Tibial artery (tissue), 4 donors: Measurements from ENCODE around the gene TNF.
"Not testable (repeated sequence)": the region's sequence is repeated elsewhere in the genome, so short reads cannot be mapped to it uniquely, and the experiment has no call there.

Source experiments
- DNase-seq, 2 donors: peaks; one replicate each; pipeline ENCODE4 v3.0.0-alpha.2; 2019
- H3K27ac ChIP-seq, 2 donors: fragments of 200-600 bp; sonication (generic) in 1 of 2; 1 replicate in 1 of 2; 2 replicates in 1 of 2; pipeline ENCODE4 v1.5.1; 2018 to 2019; ENCODE audit warnings: mild to moderate bottlenecking in 1 of 2
- H3K27me3 ChIP-seq, 2 donors: fragments of 200-600 bp; sonication (generic) in 1 of 2; one replicate each; pipeline versions ENCODE4 v1.5.1 to v1.6.0; 2016 to 2019
- H3K36me3 ChIP-seq, 3 donors: fragments of 200-600 bp; sonication (generic) in 2 of 3; one replicate each; pipeline ENCODE4 v1.5.1; 2016 to 2019; ENCODE audit warnings: mild to moderate bottlenecking in 2 of 3
- H3K4me1 ChIP-seq, 4 donors: fragments of 200-600 bp; sonication (generic) in 2 of 4; 1 replicate in 3 of 4; 2 replicates in 1 of 4; pipeline ENCODE4 v1.5.1; 2016 to 2019
- H3K4me3 ChIP-seq, 2 donors: fragments of 200-600 bp; sonication (generic) in 1 of 2; 1 replicate in 1 of 2; 2 replicates in 1 of 2; pipeline ENCODE4 v1.5.1; 2018 to 2019; ENCODE audit warnings: mild to moderate bottlenecking in 2 of 2
- H3K9me3 ChIP-seq, 3 donors: fragments of 200-600 bp; sonication (generic) in 1 of 3; one replicate each; pipeline ENCODE4 v1.5.1; 2016 to 2019
- intact Hi-C: fragments of 100-400 bp; cut with DNase I; formaldehyde crosslinking; loops from one replicate; pipeline ENCODE4 v1.15.0; 2023; ENCODE audit warnings: low total_unique reads
- TF ChIP-seq, protein P1 (sequence below), 2 experiments: fragments of 200-600 bp in 1 of 2; fragments of 450-650 bp in 1 of 2; IDR thresholded peaks; one replicate each; pipeline ENCODE4 v1.5.1; 2017 to 2019; ENCODE audit warnings: antibody characterized with exemption in 2 of 2, mild to moderate bottlenecking in 1 of 2, moderate library complexity in 1 of 2

The TNF gene

DNA sequence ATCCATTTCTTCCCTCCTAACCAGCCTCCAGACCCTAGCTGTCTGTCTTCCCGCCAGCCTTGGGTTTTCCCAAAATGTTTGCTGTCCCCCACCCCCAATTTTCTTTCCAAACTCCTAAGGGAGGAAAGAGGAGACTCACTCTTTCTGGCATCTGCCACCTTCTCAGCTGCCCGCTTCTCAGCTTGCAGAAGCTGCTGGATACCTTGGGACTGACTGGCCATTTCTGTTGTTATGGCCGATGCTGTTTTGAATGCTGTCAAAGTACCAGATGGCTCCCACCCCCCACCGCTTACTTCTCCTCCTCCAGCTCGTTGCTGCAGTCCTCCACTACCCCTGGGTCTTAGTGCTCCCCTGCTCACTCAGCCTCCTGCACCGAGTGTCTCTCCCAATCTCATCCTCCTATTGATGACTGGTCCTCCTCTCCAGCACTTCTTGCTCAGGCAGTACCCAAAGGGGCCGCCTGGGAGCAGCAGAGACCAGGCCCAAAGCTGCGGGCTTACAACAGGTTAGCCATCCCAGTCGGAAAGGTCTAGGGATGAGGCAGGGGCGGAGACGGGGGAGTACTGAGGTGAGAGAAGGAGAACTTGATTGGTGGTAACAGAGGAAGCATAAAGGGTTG, 28.9 kb upstream of the TNF start, which contains the start of gene ATP6V1G2:
ATP6V1G2 (minus strand) TSS at position 270 of the 619 bp plus-strand sequence; CDS start at position 221, 49 bp downstream.
- no peaks in the 10 kb centered on the region for H3K9me3 ChIP-seq
- H3K36me3 ChIP-seq: peaks cover 7 to 23% (median 16%) of the 10 kb centered on the region in 3 donors
- peak; percentile 91 to 93 for DNase-seq
- intact Hi-C loops: loop anchor here (2.0 kb wide), 1 partner anchor 52 kb away; no protein-coding TSS in a partner anchor
- H3K27ac ChIP-seq: peak within 1 kb of the TSS; percentile 72 to 74
- peak within 1 kb of the TSS; percentile 46 to 54 for H3K4me3 ChIP-seq
- H3K27me3 ChIP-seq: no peaks in the 10 kb centered on the region
- peaks cover 0 to 42% (median 24%) of the 10 kb centered on the region in 4 donors for H3K4me1 ChIP-seq
- TF ChIP-seq, protein P1, sequence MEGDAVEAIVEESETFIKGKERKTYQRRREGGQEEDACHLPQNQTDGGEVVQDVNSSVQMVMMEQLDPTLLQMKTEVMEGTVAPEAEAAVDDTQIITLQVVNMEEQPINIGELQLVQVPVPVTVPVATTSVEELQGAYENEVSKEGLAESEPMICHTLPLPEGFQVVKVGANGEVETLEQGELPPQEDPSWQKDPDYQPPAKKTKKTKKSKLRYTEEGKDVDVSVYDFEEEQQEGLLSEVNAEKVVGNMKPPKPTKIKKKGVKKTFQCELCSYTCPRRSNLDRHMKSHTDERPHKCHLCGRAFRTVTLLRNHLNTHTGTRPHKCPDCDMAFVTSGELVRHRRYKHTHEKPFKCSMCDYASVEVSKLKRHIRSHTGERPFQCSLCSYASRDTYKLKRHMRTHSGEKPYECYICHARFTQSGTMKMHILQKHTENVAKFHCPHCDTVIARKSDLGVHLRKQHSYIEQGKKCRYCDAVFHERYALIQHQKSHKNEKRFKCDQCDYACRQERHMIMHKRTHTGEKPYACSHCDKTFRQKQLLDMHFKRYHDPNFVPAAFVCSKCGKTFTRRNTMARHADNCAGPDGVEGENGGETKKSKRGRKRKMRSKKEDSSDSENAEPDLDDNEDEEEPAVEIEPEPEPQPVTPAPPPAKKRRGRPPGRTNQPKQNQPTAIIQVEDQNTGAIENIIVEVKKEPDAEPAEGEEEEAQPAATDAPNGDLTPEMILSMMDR (IDR thresholded peaks at IDR 0.05): peak; percentile 96 to 98

DNA sequence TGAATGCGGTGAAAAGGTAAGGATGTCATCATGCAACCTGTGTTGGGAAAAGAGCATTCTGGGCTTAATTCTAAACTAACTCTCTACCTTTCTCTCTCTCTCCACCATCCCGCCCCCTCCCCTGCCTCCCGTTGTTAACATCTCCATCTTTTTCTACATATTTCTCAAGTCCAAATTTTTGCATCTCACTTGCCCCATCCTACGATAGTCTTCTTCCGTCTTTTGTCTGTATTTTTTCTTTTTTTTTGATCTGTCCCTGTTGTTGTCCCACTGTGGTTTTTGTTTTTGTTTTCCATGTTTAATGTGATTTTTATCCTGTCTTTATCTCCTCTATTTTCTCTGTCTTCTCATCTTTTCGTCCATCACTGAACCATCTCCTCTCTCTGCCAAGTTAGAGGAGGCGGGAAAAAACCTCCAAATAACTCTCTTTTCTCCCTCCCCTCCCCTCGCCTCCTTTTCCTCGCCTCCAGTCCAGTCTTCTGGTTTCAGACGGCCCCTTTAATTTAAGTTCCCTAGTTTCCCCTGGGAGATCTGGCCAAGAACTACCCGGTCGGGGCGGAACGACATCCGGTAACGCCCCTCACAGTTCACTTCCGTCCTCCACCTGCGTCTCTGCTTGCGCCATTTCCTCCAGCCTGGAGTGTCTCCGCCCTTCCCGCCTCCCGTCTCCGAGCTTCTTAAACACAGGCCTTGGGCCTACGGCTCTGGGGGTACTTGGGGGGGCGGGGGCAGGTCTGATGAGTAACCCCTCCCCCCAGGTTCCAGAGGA, 28.2 kb upstream of the TNF start, which contains the start of gene NFKBIL1:
NFKBIL1 (plus strand) TSS at position 651 of the 769 bp plus-strand sequence; CDS start at position 738, 87 bp downstream.
- TF ChIP-seq, protein P1 (IDR thresholded peaks at IDR 0.05): peak in 1 of 2 experiments; percentile 3
- Histone ChIP-seq H3K4me3 (peak within 1 kb of the TSS; percentile 46 to 54), H3K27ac (peak within 1 kb of the TSS; percentile 72 to 74), H3K4me1 (peaks cover 0 to 42% (median 24%) of the 10 kb centered on the region in 4 donors), H3K9me3 (no peaks in the 10 kb centered on the region), H3K36me3 (peaks cover 7 to 28% (median 20%) of the 10 kb centered on the region in 3 donors), H3K27me3 (no peaks in the 10 kb centered on the region)
- DNase-seq: peak; percentile 98 to 99
- intact Hi-C loops: loop anchor here (2.0 kb wide), 1 partner anchor 52 kb away; no protein-coding TSS in a partner anchor

DNA sequence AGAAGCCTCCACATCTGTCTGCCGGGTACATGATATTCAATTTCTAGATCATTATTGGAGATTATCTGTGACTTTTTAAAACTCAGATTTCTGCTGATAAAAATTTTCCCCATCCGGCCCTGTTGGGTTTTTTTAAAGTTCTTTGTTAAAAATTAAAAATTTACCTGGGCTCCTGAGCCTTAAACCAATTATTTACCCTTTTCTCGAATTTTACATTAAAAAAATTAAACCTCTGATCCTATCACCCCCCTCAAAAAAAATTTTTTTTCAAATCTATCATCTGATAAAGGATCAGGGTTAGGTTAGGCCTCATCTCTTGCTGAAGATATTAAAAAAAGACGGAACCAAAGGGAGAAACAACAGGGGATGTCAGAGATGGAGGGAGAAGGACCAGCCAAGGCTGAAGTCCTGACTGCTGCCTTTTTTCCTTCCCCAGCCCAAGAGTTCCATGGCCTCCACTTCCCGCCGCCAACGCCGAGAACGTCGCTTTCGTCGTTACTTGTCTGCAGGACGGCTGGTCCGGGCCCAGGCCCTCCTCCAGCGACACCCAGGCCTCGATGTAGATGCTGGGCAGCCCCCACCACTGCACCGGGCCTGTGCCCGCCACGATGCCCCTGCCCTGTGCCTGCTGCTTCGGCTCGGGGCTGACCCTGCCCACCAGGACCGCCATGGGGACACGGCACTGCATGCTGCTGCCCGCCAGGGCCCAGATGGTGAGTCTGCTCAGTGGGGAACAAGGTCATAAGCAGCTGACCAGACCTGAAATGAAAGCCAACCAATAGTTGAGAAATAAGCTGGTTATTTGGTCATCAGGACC, 27.4 kb upstream of the TNF start:
- H3K36me3 ChIP-seq: peaks cover 7 to 33% (median 23%) of the 10 kb centered on the region in 3 donors
- intact Hi-C loops: loop anchor here (2.0 kb wide), 1 partner anchor 51 kb away; no protein-coding TSS in a partner anchor
- peak overlapping the region; percentile 46 to 54 for H3K4me3 ChIP-seq
- H3K27me3 ChIP-seq: no peaks in the 10 kb centered on the region
- H3K9me3 ChIP-seq: no peaks in the 10 kb centered on the region
- H3K27ac ChIP-seq: peak overlapping the region; percentile 72 to 74
- TF ChIP-seq, protein P1 (IDR thresholded peaks at IDR 0.05): no peak
- no peak for DNase-seq
- H3K4me1 ChIP-seq: peaks cover 0 to 36% (median 19%) of the 10 kb centered on the region in 4 donors

DNA sequence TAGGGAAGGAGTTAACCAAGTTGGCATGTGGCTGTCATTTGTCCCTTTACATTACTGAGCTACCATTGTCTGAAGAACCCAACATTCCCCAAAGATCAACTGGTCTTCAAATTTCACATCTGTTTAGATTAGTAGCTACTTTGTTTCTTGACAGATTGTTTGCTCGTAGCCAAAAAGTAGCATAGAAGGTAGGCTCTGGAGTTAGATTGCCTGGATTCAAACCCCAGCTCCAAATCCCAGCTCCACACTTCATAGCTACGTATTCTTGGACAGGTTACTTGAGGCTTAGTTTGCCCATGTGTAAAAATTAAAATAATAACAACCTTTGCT, 26.9 kb upstream of the TNF start:
- DNase-seq: no peak
- peak overlapping the region in 1 of 2 donors; percentile 72 for H3K27ac ChIP-seq
- TF ChIP-seq, protein P1 (IDR thresholded peaks at IDR 0.05): no peak
- H3K4me1 ChIP-seq: peaks cover 0 to 33% (median 18%) of the 10 kb centered on the region in 4 donors
- H3K9me3 ChIP-seq: no peaks in the 10 kb centered on the region
- intact Hi-C loops: no loop called here
- no peaks in the 10 kb centered on the region for H3K27me3 ChIP-seq
- H3K36me3 ChIP-seq: peaks cover 7 to 36% (median 23%) of the 10 kb centered on the region in 3 donors
- H3K4me3 ChIP-seq: peak overlapping the region in 1 of 2 donors; percentile 54

DNA sequence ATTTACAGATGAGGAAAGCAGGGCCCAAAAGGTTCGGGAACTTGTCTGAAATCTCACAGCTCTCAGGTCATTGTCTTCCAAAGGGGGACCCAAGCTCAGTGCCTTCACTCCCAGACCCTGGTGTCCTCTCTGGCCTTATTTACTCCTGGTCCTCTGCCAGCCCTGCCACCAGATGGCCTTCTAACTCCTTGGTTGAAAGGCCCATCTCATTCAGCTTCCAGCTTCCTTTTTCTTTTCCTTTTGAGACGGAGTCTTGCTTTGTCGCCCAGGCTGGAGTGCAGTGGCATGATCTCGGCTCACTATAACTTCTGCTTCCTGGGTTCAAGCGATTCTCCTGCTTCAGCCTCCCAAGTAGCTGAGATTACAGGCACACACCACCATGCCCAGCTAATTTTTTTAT, 24.0 kb upstream of the TNF start:
- H3K36me3 ChIP-seq: peaks cover 7 to 48% (median 23%) of the 10 kb centered on the region in 3 donors
- H3K4me3 ChIP-seq, H3K27me3 ChIP-seq, intact Hi-C loops, H3K9me3 ChIP-seq, H3K27ac ChIP-seq: not testable (repeated sequence)
- DNase-seq: peak in 1 of 2 donors; percentile 62
- TF ChIP-seq, protein P1 (IDR thresholded peaks at IDR 0.05): peak; percentile 7 to 31
- peaks cover 0 to 31% (median 20%) of the 10 kb centered on the region in 4 donors for H3K4me1 ChIP-seq
